ENCODE results near the gene PCK2.

PCK2 gene

GRCh38 chr14:24136684-24137528 lies 42.8 kb downstream of the PCK2 start:
- TF ChIP-seq CTCF (IDR thresholded peaks at IDR 0.05; ENCODE audit: control extremely low read depth, extremely low read depth, low read depth, missing control alignments): no peak
- no peak for DNase-seq (ENCODE audit: extremely low spot score)
- CTCF ChIA-PET: interaction anchor here (0.7 to 4.9 kb wide), 11 partner anchors 9 to 29 kb away, joined by 3 to 37 read pairs (median 6); partner anchors contain the start of genes DCAF11, IRF9, NRL and PSME2
- POLR2A ChIA-PET: interaction anchor here (0.7 to 2.4 kb wide), 7 partner anchors 10 to 42 kb away, joined by 3 to 28 read pairs (median 5); partner anchors contain the start of genes DCAF11, IRF9, NRL and PSME2

GRCh38 chr14:24137529-24138395 lies 43.7 kb downstream of the PCK2 start:
- TF ChIP-seq CTCF (IDR thresholded peaks at IDR 0.05; ENCODE audit: control extremely low read depth, extremely low read depth, low read depth, missing control alignments): no peak
- CTCF ChIA-PET: interaction anchor here (0.7 to 4.9 kb wide), 12 partner anchors 8 to 79 kb away, joined by 3 to 37 read pairs (median 4); partner anchors contain the start of genes DCAF11, IRF9, NRL and PSME2
- POLR2A ChIA-PET: interaction anchor here (0.6 to 2.4 kb wide), 5 partner anchors 9 to 33 kb away, joined by 3 to 28 read pairs (median 3); partner anchors contain the start of genes DCAF11 and NRL
- DNase-seq (ENCODE audit: extremely low spot score): no peak

GRCh38 chr14:24138396-24139271 lies 44.5 kb downstream of the PCK2 start:
- CTCF ChIA-PET: interaction anchor here (0.9 to 3.7 kb wide), 8 partner anchors 8 to 80 kb away, joined by 3 to 18 read pairs (median 4); partner anchors contain the start of genes DCAF11, IRF9, NRL and PSME2

GRCh38 chr14:24139272-24139934 lies 45.3 kb downstream of the PCK2 start:
- ChIA-PET CTCF (interaction anchor here (1.0 to 3.7 kb wide), 5 partner anchors 14 to 81 kb away, joined by 3 to 18 read pairs (median 4); partner anchors contain the start of genes DCAF11, IRF9 and NRL), POLR2A (interaction anchor here (1.7 to 2.0 kb wide), 2 partner anchors 11 to 24 kb away, joined by 4 to 7 read pairs; partner anchors contain the start of genes DCAF11 and NRL)
- no peak for DNase-seq (ENCODE audit: extremely low spot score)
- TF ChIP-seq CTCF (IDR thresholded peaks at IDR 0.05; ENCODE audit: control extremely low read depth, extremely low read depth, low read depth, missing control alignments): no peak

More at GRCh38 chr14:24138396-24139271, 44.5 kb downstream of the PCK2 start:
- TF ChIP-seq CTCF (IDR thresholded peaks at IDR 0.05; ENCODE audit: control extremely low read depth, extremely low read depth, low read depth, missing control alignments): no peak
- POLR2A ChIA-PET: interaction anchor here (0.6 to 2.0 kb wide), 3 partner anchors 12 to 32 kb away, joined by 3 to 7 read pairs (median 4); partner anchors contain the start of genes DCAF11 and NRL
- DNase-seq (ENCODE audit: extremely low spot score): no peak

GRCh38 chr14:24141097-24141880 lies 47.2 kb downstream of the PCK2 start, which contains the start of gene EMC9:
TSS of gene EMC9 (minus strand) at chr14:24141591. CDS start at chr14:24141304, 287 bp downstream.
- TF ChIP-seq CTCF (IDR thresholded peaks at IDR 0.05; ENCODE audit: control extremely low read depth, extremely low read depth, low read depth, missing control alignments): peak; percentile 13
- DNase-seq (ENCODE audit: extremely low spot score): peak; percentile 95
- POLR2A ChIA-PET: interaction anchor here (0.5 to 1.8 kb wide), 9 partner anchors 16 to 1628 kb away, joined by 3 to 16 read pairs (median 4); partner anchors contain the start of genes CHMP4A, DCAF11, IRF9 and NRL
- CTCF ChIA-PET: interaction anchor here (0.7 to 3.7 kb wide), 16 partner anchors 10 to 187 kb away, joined by 3 to 18 read pairs (median 4); partner anchors contain the start of genes DCAF11, IRF9, NRL and TINF2

All from GM10248 (cell line).